RWPE1 (cell line): ENCODE results near the gene GNA12.

Experiments used
- CTCF ChIA-PET: fragments of 350-600 bp; sonication (Branson Sonifier 250); formaldehyde crosslinking; extraction: SDS; loops from one replicate; lab custom pipeline; 2021; lab: Yijun Ruan, JAX
- POLR2A ChIA-PET: fragments of 400-600 bp; formaldehyde crosslinking; extraction: SDS; loops from one replicate; lab custom pipeline; 2020; ENCODE audit warnings: antibody characterized with exemption; ENCODE audit not compliant: low non-redundant PET; lab: Yijun Ruan, JAX
- DNase-seq: peaks from one replicate; pipeline ENCODE4 v3.0.0; 2012; ENCODE audit warnings: low spot score
- H3K27ac ChIP-seq: fragments of 450-650 bp; 2 replicates; pipeline ENCODE4 v1.5.1; 2017
- TF ChIP-seq, protein P1 (sequence below): fragments of 450-650 bp; conservative IDR thresholded peaks from 2 replicates; pipeline ENCODE4 v1.5.1; 2017; ENCODE audit warnings: low read depth, mild to moderate bottlenecking

GNA12 gene

DNA sequence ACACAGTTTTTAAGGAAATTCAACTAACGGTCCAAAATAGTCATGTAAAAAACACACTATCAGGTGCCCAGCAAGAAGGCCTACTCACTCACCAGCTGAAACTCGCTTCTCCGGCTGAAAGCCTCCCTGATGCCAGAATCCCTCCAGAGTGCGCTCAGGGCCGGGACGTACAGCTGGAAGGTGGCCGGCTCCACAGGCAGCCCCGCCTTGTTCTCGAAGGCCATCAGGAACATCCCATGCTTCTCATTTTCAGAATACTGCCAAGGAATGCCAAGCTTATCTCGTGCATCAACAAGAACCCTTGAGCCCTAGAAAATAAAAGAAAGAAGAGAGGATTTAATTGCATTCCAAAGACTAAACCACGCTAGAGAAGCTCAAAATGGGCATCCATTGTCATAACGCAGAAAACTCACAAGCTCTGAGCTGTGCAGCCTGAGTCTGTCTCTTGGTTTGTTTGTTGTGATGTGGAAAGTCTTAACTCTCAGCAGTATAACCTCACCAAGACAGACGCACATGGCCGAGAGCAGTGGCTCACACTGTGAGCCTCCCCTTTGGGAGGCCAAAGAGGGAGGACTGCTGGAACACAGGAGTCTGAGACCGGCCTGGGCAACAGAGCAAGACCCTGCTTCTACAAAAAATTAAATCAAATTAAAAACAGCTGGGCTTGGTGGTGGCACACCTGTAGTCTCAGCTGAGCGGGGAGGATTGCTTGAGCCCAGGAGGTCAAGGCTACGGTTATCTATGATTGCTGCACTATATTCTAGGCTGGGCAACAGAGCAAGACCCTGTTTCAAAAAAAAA is 49.1 kb downstream of the GNA12 start:
- TF ChIP-seq, protein P1, sequence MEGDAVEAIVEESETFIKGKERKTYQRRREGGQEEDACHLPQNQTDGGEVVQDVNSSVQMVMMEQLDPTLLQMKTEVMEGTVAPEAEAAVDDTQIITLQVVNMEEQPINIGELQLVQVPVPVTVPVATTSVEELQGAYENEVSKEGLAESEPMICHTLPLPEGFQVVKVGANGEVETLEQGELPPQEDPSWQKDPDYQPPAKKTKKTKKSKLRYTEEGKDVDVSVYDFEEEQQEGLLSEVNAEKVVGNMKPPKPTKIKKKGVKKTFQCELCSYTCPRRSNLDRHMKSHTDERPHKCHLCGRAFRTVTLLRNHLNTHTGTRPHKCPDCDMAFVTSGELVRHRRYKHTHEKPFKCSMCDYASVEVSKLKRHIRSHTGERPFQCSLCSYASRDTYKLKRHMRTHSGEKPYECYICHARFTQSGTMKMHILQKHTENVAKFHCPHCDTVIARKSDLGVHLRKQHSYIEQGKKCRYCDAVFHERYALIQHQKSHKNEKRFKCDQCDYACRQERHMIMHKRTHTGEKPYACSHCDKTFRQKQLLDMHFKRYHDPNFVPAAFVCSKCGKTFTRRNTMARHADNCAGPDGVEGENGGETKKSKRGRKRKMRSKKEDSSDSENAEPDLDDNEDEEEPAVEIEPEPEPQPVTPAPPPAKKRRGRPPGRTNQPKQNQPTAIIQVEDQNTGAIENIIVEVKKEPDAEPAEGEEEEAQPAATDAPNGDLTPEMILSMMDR, result no peak
- ChIA-PET CTCF (interaction anchor here (0.6 to 1.1 kb wide), 4 partner anchors 34 to 1553 kb away, joined by 3 to 7 read pairs (median 5); no protein-coding TSS in a partner anchor), POLR2A (no interaction called here)
- DNase-seq, result no peak
- H3K27ac ChIP-seq, result peak overlapping the region; percentile 38

GRCh38 chr7:2792856-2793487 is 51.1 kb downstream of the GNA12 start:
- CTCF ChIA-PET, result no interaction called here
- TF ChIP-seq, protein P1, result no peak
- no peak for DNase-seq

GRCh38 chr7:2792235-2792634 is 51.9 kb downstream of the GNA12 start:
- no peak overlapping the region for H3K27ac ChIP-seq
- TF ChIP-seq, protein P1, result no peak
- POLR2A ChIA-PET, result no interaction called here
- CTCF ChIA-PET, result no interaction called here
- no peak for DNase-seq

More at GRCh38 chr7:2792856-2793487, 51.1 kb downstream of the GNA12 start:
- POLR2A ChIA-PET, result no interaction called here
- no peak overlapping the region for H3K27ac ChIP-seq

GRCh38 chr7:2791390-2791789 is 52.7 kb downstream of the GNA12 start:
- ChIA-PET POLR2A (interaction anchor here (0.7 kb wide), 1 partner anchor 322 kb away, joined by 3 read pairs; no protein-coding TSS in a partner anchor), CTCF (no interaction called here)
- no peak for DNase-seq
- TF ChIP-seq, protein P1, result no peak
- no peak overlapping the region for H3K27ac ChIP-seq

- TF ChIP-seq, protein P1, result no peak
- ChIA-PET POLR2A (no interaction called here), CTCF (interaction anchor here (0.7 kb wide), 1 partner anchor 20 kb away, joined by 3 read pairs; no protein-coding TSS in a partner anchor)
- H3K27ac ChIP-seq, result peak overlapping the region; percentile 3; the same call in 1 of the 2 replicates
- no peak for DNase-seq
Observed at GRCh38 chr7:2787251-2787951, 56.7 kb downstream of the GNA12 start.

DNA sequence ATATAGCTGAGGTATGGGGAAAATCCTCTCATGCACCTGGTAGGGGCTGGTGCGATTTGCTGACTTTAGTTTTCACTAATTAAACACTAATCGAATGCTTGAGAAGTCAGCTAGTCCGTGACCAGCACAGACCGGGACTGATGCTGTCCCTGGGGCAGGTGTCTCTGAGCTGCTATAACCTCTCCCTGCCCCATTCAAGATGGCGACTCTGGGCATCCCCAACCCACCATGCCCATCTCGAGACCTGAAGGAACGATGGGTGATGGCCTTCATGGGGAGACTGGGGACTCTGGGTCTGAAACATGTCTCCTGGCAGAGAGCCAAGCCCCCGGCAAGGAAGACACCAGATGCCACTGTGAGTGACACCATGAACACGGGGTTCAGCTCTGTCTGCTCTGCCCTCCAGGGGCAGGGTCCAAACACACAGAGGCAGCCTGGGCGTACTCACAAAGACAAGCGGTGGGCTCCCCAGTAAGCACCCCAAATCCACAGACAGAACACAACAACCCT is 57.4 kb downstream of the GNA12 start:
- TF ChIP-seq, protein P1, result no peak
- no peak overlapping the region for H3K27ac ChIP-seq
- POLR2A ChIA-PET, result no interaction called here
- no peak for DNase-seq
- CTCF ChIA-PET, result no interaction called here
